Nephron progenitor cell (in vitro differentiated cells): Measurements from ENCODE around the gene ICOS.

ENCODE experiments used
- DNase-seq: peaks from one replicate; pipeline ENCODE4 v3.0.0; 2021
- H3K27ac Mint-ChIP-seq: 2 replicates; pipeline ENCODE4 v1.8.0; 2021; ENCODE audit warnings: mild to moderate bottlenecking, moderate library complexity, mixed read lengths
- H3K27me3 Mint-ChIP-seq: 2 replicates; pipeline ENCODE4 v1.8.0; 2021; ENCODE audit warnings: mild to moderate bottlenecking, low read depth, mixed read lengths; ENCODE audit not compliant: poor library complexity
- H3K36me3 Mint-ChIP-seq: 2 replicates; pipeline ENCODE4 v1.8.0; 2021; ENCODE audit warnings: low read depth, mixed read lengths
- H3K4me1 Mint-ChIP-seq: 2 replicates; pipeline ENCODE4 v1.8.0; 2021; ENCODE audit warnings: mixed read lengths
- H3K4me3 Mint-ChIP-seq: 2 replicates; pipeline ENCODE4 v1.8.0; 2021; ENCODE audit warnings: mild to moderate bottlenecking, moderate library complexity, mixed read lengths
- H3K9me3 Mint-ChIP-seq: 2 replicates; pipeline ENCODE4 v1.8.0; 2021; ENCODE audit warnings: mild to moderate bottlenecking, moderate library complexity, mixed read lengths
- CTCF ChIP-seq: fragments of 200-600 bp; sonication (generic); IDR thresholded peaks from 2 replicates; pipeline ENCODE4 v1.5.0; 2021; ENCODE audit warnings: antibody characterized with exemption

The ICOS gene

DNA sequence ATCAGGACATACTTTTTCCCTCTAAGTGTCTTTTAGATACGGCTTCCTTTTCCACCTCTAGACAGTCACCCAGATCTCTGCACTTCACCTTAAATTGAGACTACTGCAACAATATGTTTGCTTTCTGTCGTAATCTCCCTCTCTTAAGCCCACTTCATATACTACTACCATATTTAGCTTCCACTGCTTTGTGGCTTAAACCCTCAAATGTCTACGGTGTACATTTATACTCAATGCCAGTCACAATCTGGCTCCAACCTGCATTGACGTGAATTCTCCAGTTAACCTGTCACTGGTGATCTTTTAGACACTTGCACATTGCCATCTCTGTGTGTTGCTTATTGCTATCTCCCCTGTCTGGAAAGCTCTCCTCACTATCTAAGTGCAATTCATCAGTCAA is 56.4 kb downstream of the ICOS start:
- DNase-seq, result no peak
- no peak overlapping the region for H3K27ac Mint-ChIP-seq
- H3K36me3 Mint-ChIP-seq, result no peaks in the 10 kb centered on the region
- H3K27me3 Mint-ChIP-seq, result no peaks in the 10 kb centered on the region
- no peaks in the 10 kb centered on the region for H3K4me1 Mint-ChIP-seq
- no peaks in the 10 kb centered on the region for H3K9me3 Mint-ChIP-seq
- no peak for TF ChIP-seq CTCF
- H3K4me3 Mint-ChIP-seq, result no peak overlapping the region

DNA sequence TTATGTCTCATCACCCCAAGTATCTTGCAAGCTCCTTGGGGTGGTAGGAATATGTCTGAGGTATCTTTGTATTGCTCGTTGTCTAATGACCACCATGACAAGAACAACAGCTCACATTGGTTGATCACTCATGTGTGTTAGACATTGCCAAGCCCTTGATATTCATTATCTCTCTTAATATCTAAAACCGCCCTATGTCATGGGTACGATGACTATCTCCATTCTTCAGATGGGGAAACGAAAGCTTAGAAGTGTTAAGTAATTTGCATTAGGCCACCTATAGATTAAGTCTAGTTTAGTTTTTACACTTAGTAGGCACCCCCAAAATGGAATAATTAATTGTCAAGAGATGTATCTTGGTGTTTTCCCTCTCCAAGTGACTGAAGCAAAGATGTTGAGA is 57.0 kb downstream of the ICOS start:
- no peak overlapping the region for H3K27ac Mint-ChIP-seq

GRCh38 chr2:203994735-203995134 is 58.2 kb downstream of the ICOS start:
- no peak for DNase-seq
- Mint-ChIP-seq H3K4me3 (no peak overlapping the region), H3K9me3 (no peaks in the 10 kb centered on the region), H3K36me3 (no peaks in the 10 kb centered on the region), H3K27ac (no peak overlapping the region), H3K4me1 (no peaks in the 10 kb centered on the region), H3K27me3 (peaks cover 7% of the 10 kb centered on the region)
- no peak for TF ChIP-seq CTCF

More for the DNA sequence above, 57.0 kb downstream of the ICOS start:
- DNase-seq, result no peak
- Mint-ChIP-seq H3K27me3 (no peaks in the 10 kb centered on the region), H3K4me3 (no peak overlapping the region), H3K36me3 (no peaks in the 10 kb centered on the region), H3K4me1 (no peaks in the 10 kb centered on the region), H3K9me3 (no peaks in the 10 kb centered on the region)
- TF ChIP-seq CTCF, result no peak

GRCh38 chr2:203996692-203997091 is 60.1 kb downstream of the ICOS start:
- Mint-ChIP-seq H3K9me3 (no peaks in the 10 kb centered on the region), H3K4me1 (no peaks in the 10 kb centered on the region), H3K4me3 (no peak overlapping the region), H3K27me3 (peaks cover 7% of the 10 kb centered on the region), H3K36me3 (no peaks in the 10 kb centered on the region), H3K27ac (no peak overlapping the region)
- TF ChIP-seq CTCF, result no peak
- no peak for DNase-seq

DNA sequence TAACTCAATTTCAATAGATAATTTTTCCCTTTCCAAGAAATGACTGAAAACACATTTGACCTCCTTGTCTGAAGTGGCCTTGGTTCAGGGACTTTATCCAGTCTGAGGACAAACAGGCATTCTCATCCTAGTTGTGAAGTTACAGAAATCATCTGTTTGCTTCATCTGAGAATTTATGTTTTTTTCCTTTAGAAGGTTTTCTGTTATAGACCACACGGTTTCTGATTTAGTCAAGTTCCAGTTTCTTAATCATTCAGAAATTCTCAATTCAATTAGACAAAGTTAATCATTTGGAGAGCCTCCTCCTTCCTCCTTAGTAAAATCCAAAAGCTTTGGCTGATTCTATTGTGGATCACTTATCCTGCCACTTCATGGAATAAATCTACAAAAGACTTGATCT is 60.9 kb downstream of the ICOS start:
- Mint-ChIP-seq H3K27ac (no peak overlapping the region), H3K4me1 (no peaks in the 10 kb centered on the region), H3K27me3 (peaks cover 7% of the 10 kb centered on the region), H3K36me3 (no peaks in the 10 kb centered on the region), H3K9me3 (no peaks in the 10 kb centered on the region), H3K4me3 (no peak overlapping the region)
- no peak for DNase-seq
- TF ChIP-seq CTCF, result no peak

DNA sequence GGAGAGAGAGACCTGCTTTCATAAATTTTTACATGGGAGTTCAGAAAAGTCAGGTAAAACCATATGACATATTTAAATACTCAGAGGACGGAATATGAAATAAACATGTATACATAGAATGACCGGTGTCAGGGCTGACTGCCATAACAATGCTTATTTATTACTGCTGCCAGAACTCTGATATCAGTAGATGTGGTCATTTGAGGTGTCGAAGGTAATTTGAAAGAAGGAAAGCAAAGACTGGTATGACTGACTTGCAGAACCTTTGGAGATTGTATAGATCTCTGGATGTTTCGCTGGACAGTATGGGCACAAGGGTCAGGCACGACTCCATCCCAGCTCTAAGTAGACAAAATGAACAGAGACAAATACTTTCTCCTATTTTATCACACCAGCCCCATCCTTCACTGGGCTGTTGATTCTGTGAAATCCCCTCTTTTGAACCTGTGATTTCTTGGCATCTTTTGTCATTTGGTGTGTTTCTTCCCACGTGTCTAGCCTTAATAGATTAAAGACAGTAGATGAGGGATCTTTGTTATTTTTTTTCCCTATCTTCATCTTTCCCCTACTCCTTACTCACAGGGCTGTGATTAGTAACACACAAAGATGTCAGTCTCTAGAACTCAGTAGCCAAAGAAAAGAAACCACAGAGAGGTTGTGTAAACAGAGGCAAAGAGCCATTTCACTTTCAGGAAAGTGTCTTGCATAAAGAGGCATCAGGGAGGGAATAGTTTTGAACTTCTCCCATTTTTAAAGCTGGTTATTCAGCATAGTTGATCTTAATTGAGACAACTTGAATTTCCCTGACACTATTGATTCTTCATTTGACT is 61.6 kb downstream of the ICOS start:
- TF ChIP-seq CTCF, result no peak
- no peaks in the 10 kb centered on the region for H3K36me3 Mint-ChIP-seq
- no peak for DNase-seq
- H3K4me3 Mint-ChIP-seq, result no peak overlapping the region
- H3K27ac Mint-ChIP-seq, result no peak overlapping the region
- no peaks in the 10 kb centered on the region for H3K9me3 Mint-ChIP-seq
- peaks cover 7% of the 10 kb centered on the region for H3K27me3 Mint-ChIP-seq
- H3K4me1 Mint-ChIP-seq, result no peaks in the 10 kb centered on the region
